Metanephros (tissue), 1 donor: ENCODE measurements around the gene PAEP. TPM values are rescaled to one million over a fixed set of nuclear protein-coding genes. Genes with fewer than 3 reads are reported as not detected.

Experiments used
- total RNA-seq: library from RNA; depleted of rRNA; stranded (reverse); fragments of >200 nt; gene quantifications from one replicate; pipeline ENCODE4 v1.2.3, GENCODE V29; 2014

The PAEP gene
- total RNA-seq = not detected

DNA sequence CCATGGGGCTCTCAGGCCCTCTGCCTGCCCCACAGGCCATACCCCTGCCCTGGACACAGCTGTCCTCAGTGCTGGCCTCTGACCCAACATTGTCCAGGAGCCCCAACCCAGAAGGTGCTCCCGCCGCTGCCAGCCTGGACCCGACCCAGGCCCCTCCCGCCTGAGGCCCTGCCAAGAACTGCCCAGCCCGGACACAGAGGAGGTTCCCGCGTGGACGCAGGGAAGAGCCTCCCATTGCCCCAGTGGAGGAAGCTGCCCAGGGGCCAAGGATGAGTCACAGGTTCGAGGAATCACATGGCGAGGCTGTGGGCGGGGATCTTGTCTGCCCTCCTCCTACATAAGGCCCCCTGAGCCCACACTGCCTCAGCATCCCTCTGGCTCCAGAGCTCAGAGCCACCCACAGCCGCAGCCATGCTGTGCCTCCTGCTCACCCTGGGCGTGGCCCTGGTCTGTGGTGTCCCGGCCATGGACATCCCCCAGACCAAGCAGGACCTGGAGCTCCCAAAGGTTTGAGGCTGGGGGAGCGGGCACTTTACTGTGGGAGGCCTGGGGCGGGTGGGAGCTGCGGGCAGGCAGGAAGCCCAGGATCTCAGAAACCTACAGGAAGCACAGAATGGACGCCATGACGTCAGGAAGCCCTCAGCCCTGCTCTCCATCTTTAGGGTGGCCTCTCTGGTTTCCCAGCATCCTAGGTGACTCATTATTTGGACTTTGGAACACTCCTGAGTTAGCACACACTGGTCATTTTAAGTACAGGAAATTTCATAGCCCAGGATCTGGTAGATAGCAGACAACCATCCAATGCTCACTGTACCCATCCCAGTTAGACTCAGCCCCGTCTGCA is at the start of gene PAEP:
TSS of gene PAEP (plus strand) at position 366 of the 844 bp plus-strand sequence.

DNA sequence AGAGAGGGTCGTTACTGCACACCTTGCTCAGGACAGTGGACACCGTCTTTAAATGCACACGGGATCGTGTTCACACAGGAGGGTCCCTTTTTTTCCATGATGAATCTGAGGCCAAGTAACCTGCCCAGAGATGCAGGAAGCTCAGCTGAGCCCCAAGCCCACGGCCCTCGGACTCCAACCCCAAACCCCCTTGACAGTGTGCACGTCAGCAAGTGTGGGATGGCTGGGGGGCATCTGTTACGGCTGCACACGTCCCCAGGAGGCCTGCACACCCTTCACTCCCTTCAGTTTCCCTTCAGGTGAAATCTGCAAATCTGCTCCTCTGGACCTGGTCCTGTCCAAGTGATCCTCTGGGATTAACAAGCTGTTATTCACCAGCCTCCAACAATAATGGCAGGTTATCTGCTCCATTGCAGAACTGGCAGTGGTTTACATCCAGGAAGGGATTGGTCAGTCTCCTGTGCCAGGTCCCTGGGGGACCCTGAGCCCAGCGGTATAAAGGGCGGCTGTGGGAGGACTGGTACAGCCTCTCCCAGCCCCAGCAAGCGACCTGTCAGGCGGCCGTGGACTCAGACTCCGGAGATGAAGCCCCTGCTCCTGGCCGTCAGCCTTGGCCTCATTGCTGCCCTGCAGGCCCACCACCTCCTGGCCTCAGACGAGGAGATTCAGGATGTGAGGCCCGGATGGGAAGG is 40.5 kb upstream of the PAEP start, which contains the start of gene LCN1:
TSS of gene LCN1 (plus strand) at position 525 of the 692 bp plus-strand sequence. CDS start at position 583, 58 bp downstream.

DNA sequence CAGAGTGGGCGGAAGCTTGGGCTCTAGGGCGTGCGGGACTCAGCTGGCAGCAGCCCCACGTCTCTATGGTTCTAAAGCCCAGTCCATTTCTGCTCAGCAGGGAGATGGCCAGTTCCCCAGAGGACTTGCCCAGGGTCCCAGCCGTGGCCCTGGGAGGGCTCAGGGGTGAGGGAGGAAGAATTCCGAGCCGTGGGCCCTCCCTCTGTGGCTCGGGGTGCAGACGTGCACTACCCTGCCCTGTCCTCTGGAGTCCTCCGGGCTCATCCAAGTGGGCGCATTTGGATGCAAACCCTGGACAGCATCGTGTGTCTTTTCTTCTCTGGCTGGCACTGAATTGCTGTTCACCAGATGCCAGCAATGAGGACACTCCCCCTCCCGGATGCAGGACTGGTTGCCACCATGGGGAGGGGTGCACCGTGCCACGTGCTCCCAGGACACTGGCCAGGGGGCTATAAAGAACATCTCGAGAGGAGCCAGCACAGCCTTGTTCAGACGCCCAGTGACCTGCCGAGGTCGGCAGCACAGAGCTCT is 15.8 kb upstream of the PAEP start, which contains the start of gene OBP2A:
TSS of gene OBP2A (plus strand) at position 481 of the 531 bp plus-strand sequence. CDS start 55 bp downstream, outside the sequence.

Other genes starting within 250 kb of the PAEP start
- gene PPP1R26, start 82.0 kb upstream of the PAEP start, total RNA-seq = 24.2 TPM
- gene MRPS2, start 61.1 kb upstream of the PAEP start, total RNA-seq = 28.3 TPM
- not detected for gene LCN1, start 40.3 kb upstream of the PAEP start, total RNA-seq
- 0.64 TPM for gene OBP2A, start 15.6 kb upstream of the PAEP start, total RNA-seq
- gene GLT6D1, start 77.8 kb downstream of the PAEP start, total RNA-seq = not detected
- gene LCN9, start 101.6 kb downstream of the PAEP start, total RNA-seq = not detected
- gene SOHLH1, start 137.7 kb downstream of the PAEP start, total RNA-seq = not detected
- gene KCNT1, start 140.4 kb downstream of the PAEP start, total RNA-seq = 1.8 TPM